NCI-H2171 (cell line): ENCODE measurements around the gene SALL4.

Experiments
- DNase-seq: peaks from one replicate; lab custom pipeline; 2025; lab: John Stamatoyannopoulos, UW

SALL4 gene

DNA sequence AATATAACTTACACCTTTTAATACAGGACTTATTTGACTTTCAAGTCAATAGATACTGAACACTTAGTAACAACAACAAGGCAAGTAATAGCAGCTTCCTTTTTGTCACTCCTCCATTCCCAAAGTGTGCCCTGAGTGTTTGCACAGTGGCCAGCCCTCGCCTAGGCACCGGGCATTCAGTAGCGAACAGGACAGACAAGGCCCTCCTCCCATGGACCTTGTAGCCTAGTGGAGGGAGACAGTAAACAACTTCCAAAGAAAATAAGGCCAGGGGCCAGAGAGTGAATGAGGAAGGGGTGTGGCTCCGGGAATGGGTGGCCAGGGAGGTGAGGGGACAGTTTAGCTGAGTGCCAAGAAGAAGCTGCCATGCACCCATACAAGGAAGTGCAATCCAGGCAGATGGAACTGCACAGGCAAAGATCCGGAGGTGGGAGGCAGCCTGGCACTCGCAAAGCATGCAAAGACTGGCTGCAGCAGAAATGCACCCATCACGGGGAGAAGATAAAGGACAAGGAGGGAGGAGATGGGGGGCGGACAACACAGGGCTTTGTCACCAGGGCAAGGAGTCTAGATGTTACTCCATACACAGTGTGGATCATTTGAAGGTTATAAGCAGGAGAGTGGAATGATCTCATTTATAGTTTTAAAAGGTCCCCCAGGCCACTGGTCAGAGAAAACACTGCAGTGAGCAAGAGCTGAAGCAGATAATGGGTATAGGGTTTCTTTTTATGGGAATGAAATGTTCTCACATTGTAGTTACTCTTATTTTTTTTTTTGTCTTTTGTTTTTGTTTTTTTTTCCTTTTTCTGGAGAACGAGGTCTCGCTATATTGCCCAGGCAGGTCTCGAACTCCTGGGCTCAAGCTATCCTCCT lies 66.4 kb downstream of the SALL4 start:
- DNase-seq: no peak

GRCh38 chr20:51734876-51735720 lies 67.2 kb downstream of the SALL4 start:
- DNase-seq: no peak

- DNase-seq: no peak
These were observed 69.3 kb downstream of the SALL4 start for GRCh38 chr20:51733070-51733469.
